MG63 (cell line): ENCODE measurements around the gene CD82. TPM values are rescaled to one million over a fixed set of nuclear protein-coding genes. Genes with fewer than 3 reads are reported as not detected.

ENCODE experiments used
- DNase-seq: peaks from one replicate; pipeline ENCODE4 v3.0.0-alpha.2; 2020
- H3K27me3 ChIP-seq: fragments of 250-450 bp; sonication (Bioruptor Pico); 2 replicates; pipeline ENCODE4 v1.5.1; 2020; ENCODE audit warnings: mild to moderate bottlenecking, moderate library complexity
- H3K36me3 ChIP-seq: fragments of 250-450 bp; sonication (Bioruptor Pico); 2 replicates; pipeline ENCODE4 v1.5.1; 2020; ENCODE audit warnings: mild to moderate bottlenecking, moderate library complexity
- H3K4me3 ChIP-seq: fragments of 250-450 bp; sonication (Bioruptor Pico); 2 replicates; pipeline ENCODE4 v1.5.1; 2020; ENCODE audit warnings: mild to moderate bottlenecking, moderate library complexity
- H3K9me3 ChIP-seq: fragments of 250-450 bp; sonication (Bioruptor Pico); 2 replicates; pipeline ENCODE4 v1.5.1; 2020; ENCODE audit warnings: mild to moderate bottlenecking, moderate library complexity
- total RNA-seq: library from RNA; depleted of rRNA; stranded (reverse); fragments of >200 nt; shearing (Covaris generic); gene quantifications from 2 replicates; pipeline ENCODE4 v1.2.3, GENCODE V29; 2014; ENCODE audit warnings: low replicate concordance

Gene CD82
- total RNA-seq, 1 experiment from 2014 or later, result 61.3 TPM

GRCh38 chr11:44598831-44599230, 33.4 kb downstream of the CD82 start:
- H3K27me3 ChIP-seq, result no peaks in the 10 kb centered on the region
- DNase-seq, result no peak
- H3K9me3 ChIP-seq, result no peaks in the 10 kb centered on the region
- peaks cover 3% of the 10 kb centered on the region for H3K36me3 ChIP-seq
- H3K4me3 ChIP-seq, result no peak overlapping the region

GRCh38 chr11:44600261-44600660, 34.8 kb downstream of the CD82 start:
- peaks cover 10% of the 10 kb centered on the region for H3K36me3 ChIP-seq
- no peak for DNase-seq
- H3K9me3 ChIP-seq, result no peaks in the 10 kb centered on the region
- no peaks in the 10 kb centered on the region for H3K27me3 ChIP-seq
- no peak overlapping the region for H3K4me3 ChIP-seq

GRCh38 chr11:44600839-44601383, 35.4 kb downstream of the CD82 start:
- H3K4me3 ChIP-seq, result no peak overlapping the region
- no peak for DNase-seq
- no peaks in the 10 kb centered on the region for H3K27me3 ChIP-seq
- no peaks in the 10 kb centered on the region for H3K9me3 ChIP-seq
- H3K36me3 ChIP-seq, result peaks cover 16% of the 10 kb centered on the region

GRCh38 chr11:44601471-44602370, 36.3 kb downstream of the CD82 start:
- Histone ChIP-seq H3K36me3 (peaks cover 25% of the 10 kb centered on the region), H3K4me3 (no peak overlapping the region), H3K9me3 (no peaks in the 10 kb centered on the region), H3K27me3 (no peaks in the 10 kb centered on the region)
- no peak for DNase-seq

GRCh38 chr11:44602891-44603310, 37.4 kb downstream of the CD82 start:
- Histone ChIP-seq H3K9me3 (no peaks in the 10 kb centered on the region), H3K4me3 (no peak overlapping the region), H3K27me3 (no peaks in the 10 kb centered on the region), H3K36me3 (peaks cover 27% of the 10 kb centered on the region)
- DNase-seq, result no peak

GRCh38 chr11:44604171-44604581, 38.7 kb downstream of the CD82 start:
- Histone ChIP-seq H3K9me3 (no peaks in the 10 kb centered on the region), H3K27me3 (no peaks in the 10 kb centered on the region), H3K4me3 (no peak overlapping the region), H3K36me3 (peaks cover 27% of the 10 kb centered on the region)
- peak; percentile 74 for DNase-seq

GRCh38 chr11:44605068-44605708, 39.7 kb downstream of the CD82 start:
- Histone ChIP-seq H3K36me3 (peaks cover 27% of the 10 kb centered on the region), H3K27me3 (no peaks in the 10 kb centered on the region), H3K9me3 (no peaks in the 10 kb centered on the region), H3K4me3 (no peak overlapping the region)
- no peak for DNase-seq

GRCh38 chr11:44605965-44606364, 40.5 kb downstream of the CD82 start:
- DNase-seq, result no peak
- H3K9me3 ChIP-seq, result no peaks in the 10 kb centered on the region
- H3K27me3 ChIP-seq, result no peaks in the 10 kb centered on the region
- no peak overlapping the region for H3K4me3 ChIP-seq
- H3K36me3 ChIP-seq, result peaks cover 27% of the 10 kb centered on the region

GRCh38 chr11:44606472-44606871, 41.0 kb downstream of the CD82 start:
- no peak for DNase-seq
- Histone ChIP-seq H3K36me3 (peaks cover 27% of the 10 kb centered on the region), H3K27me3 (no peaks in the 10 kb centered on the region), H3K9me3 (no peaks in the 10 kb centered on the region), H3K4me3 (no peak overlapping the region)

- H3K27me3 ChIP-seq, result no peaks in the 10 kb centered on the region
- H3K4me3 ChIP-seq, result no peak overlapping the region
- peaks cover 27% of the 10 kb centered on the region for H3K36me3 ChIP-seq
- DNase-seq, result peak; percentile 94
- no peaks in the 10 kb centered on the region for H3K9me3 ChIP-seq
These were observed 42.0 kb downstream of the CD82 start for GRCh38 chr11:44607319-44607962.

- no peaks in the 10 kb centered on the region for H3K9me3 ChIP-seq
- peak; percentile 49 for DNase-seq
- peaks cover 27% of the 10 kb centered on the region for H3K36me3 ChIP-seq
- H3K27me3 ChIP-seq, result no peaks in the 10 kb centered on the region
- no peak overlapping the region for H3K4me3 ChIP-seq
These were observed 42.5 kb downstream of the CD82 start for GRCh38 chr11:44607987-44608386.

- H3K9me3 ChIP-seq, result no peaks in the 10 kb centered on the region
- H3K4me3 ChIP-seq, result no peak overlapping the region
- no peak for DNase-seq
- H3K27me3 ChIP-seq, result no peaks in the 10 kb centered on the region
- peaks cover 24% of the 10 kb centered on the region for H3K36me3 ChIP-seq
These were observed 43.2 kb downstream of the CD82 start for GRCh38 chr11:44608651-44608990.

GRCh38 chr11:44608991-44609782, 43.7 kb downstream of the CD82 start:
- no peaks in the 10 kb centered on the region for H3K9me3 ChIP-seq
- no peak for DNase-seq
- no peak overlapping the region for H3K4me3 ChIP-seq
- peaks cover 22% of the 10 kb centered on the region for H3K36me3 ChIP-seq
- no peaks in the 10 kb centered on the region for H3K27me3 ChIP-seq

GRCh38 chr11:44609783-44610155, 44.3 kb downstream of the CD82 start:
- Histone ChIP-seq H3K9me3 (no peaks in the 10 kb centered on the region), H3K36me3 (peaks cover 21% of the 10 kb centered on the region), H3K27me3 (no peaks in the 10 kb centered on the region), H3K4me3 (no peak overlapping the region)
- DNase-seq, result no peak

GRCh38 chr11:44610186-44610955, 44.9 kb downstream of the CD82 start:
- DNase-seq, result no peak
- H3K27me3 ChIP-seq, result no peaks in the 10 kb centered on the region
- no peaks in the 10 kb centered on the region for H3K9me3 ChIP-seq

GRCh38 chr11:44611088-44611487, 45.6 kb downstream of the CD82 start:
- H3K27me3 ChIP-seq, result no peaks in the 10 kb centered on the region
- no peak for DNase-seq
- H3K36me3 ChIP-seq, result peaks cover 9% of the 10 kb centered on the region

More at GRCh38 chr11:44610186-44610955, 44.9 kb downstream of the CD82 start:
- peaks cover 16% of the 10 kb centered on the region for H3K36me3 ChIP-seq
- no peak overlapping the region for H3K4me3 ChIP-seq

More at GRCh38 chr11:44611088-44611487, 45.6 kb downstream of the CD82 start:
- Histone ChIP-seq H3K4me3 (no peak overlapping the region), H3K9me3 (no peaks in the 10 kb centered on the region)
